ENCODE results near the gene KCNG2.

KCNG2 gene

GRCh38 chr18:79923896-79924585 lies 126.3 kb downstream of the KCNG2 start:
- H3K36me3 Mint-ChIP-seq (ENCODE audit: low read depth), result peaks cover 74% of the 10 kb centered on the region
- peaks cover 43% of the 10 kb centered on the region for H3K9me3 Mint-ChIP-seq
- no peak overlapping the region for H3K27ac Mint-ChIP-seq
- no peak for DNase-seq
- H3K27me3 Mint-ChIP-seq (ENCODE audit: low read depth, poor library complexity), result no peaks in the 10 kb centered on the region
- TF ChIP-seq CTCF (IDR thresholded peaks at IDR 0.05), result no peak
- peaks cover 11% of the 10 kb centered on the region for H3K4me1 Mint-ChIP-seq
- no peak overlapping the region for H3K4me3 Mint-ChIP-seq

GRCh38 chr18:79924814-79925731 lies 127.3 kb downstream of the KCNG2 start:
- H3K4me3 Mint-ChIP-seq, result no peak overlapping the region
- DNase-seq, result no peak
- H3K27me3 Mint-ChIP-seq (ENCODE audit: low read depth, poor library complexity), result no peaks in the 10 kb centered on the region
- H3K9me3 Mint-ChIP-seq, result peaks cover 49% of the 10 kb centered on the region
- peaks cover 11% of the 10 kb centered on the region for H3K4me1 Mint-ChIP-seq
- no peak for TF ChIP-seq CTCF (IDR thresholded peaks at IDR 0.05)
- H3K36me3 Mint-ChIP-seq (ENCODE audit: low read depth), result peaks cover 80% of the 10 kb centered on the region
- H3K27ac Mint-ChIP-seq, result peak overlapping the region; percentile 95

- Mint-ChIP-seq H3K27me3 (ENCODE audit: low read depth, poor library complexity) (no peaks in the 10 kb centered on the region), H3K36me3 (ENCODE audit: low read depth) (peaks cover 92% of the 10 kb centered on the region), H3K27ac (no peak overlapping the region), H3K4me3 (no peak overlapping the region), H3K9me3 (peaks cover 61% of the 10 kb centered on the region), H3K4me1 (peaks cover 11% of the 10 kb centered on the region)
- no peak for TF ChIP-seq CTCF (IDR thresholded peaks at IDR 0.05)
- no peak for DNase-seq
Observed at GRCh38 chr18:79926306-79926705, 128.6 kb downstream of the KCNG2 start.

- Mint-ChIP-seq H3K27ac (peak overlapping the region; percentile 64), H3K36me3 (ENCODE audit: low read depth) (peaks cover 93% of the 10 kb centered on the region), H3K9me3 (peaks cover 62% of the 10 kb centered on the region), H3K4me3 (no peak overlapping the region), H3K4me1 (peaks cover 11% of the 10 kb centered on the region), H3K27me3 (ENCODE audit: low read depth, poor library complexity) (no peaks in the 10 kb centered on the region)
- no peak for DNase-seq
- TF ChIP-seq CTCF (IDR thresholded peaks at IDR 0.05), result no peak
Observed at GRCh38 chr18:79926715-79927606, 129.2 kb downstream of the KCNG2 start.

GRCh38 chr18:79927607-79928562 lies 130.1 kb downstream of the KCNG2 start:
- H3K36me3 Mint-ChIP-seq (ENCODE audit: low read depth), result peaks cover 96% of the 10 kb centered on the region
- H3K4me3 Mint-ChIP-seq, result no peak overlapping the region
- no peak for DNase-seq

More at GRCh38 chr18:79927607-79928562, 130.1 kb downstream of the KCNG2 start:
- Mint-ChIP-seq H3K4me1 (peaks cover 11% of the 10 kb centered on the region), H3K27ac (no peak overlapping the region), H3K27me3 (ENCODE audit: low read depth, poor library complexity) (no peaks in the 10 kb centered on the region), H3K9me3 (peaks cover 66% of the 10 kb centered on the region)
- TF ChIP-seq CTCF (IDR thresholded peaks at IDR 0.05), result no peak

Data from nephron progenitor cell (in vitro differentiated cells).